HG03039 (cell line): Measurements from ENCODE around the gene PMIS2.
A peak's percentile ranks its signal among the peaks of the same experiment; 100 is the strongest.

Experiments used
- ATAC-seq: cut with Tn5 transposase; IDR thresholded peaks from one replicate; pipeline ENCODE4 v1.9.1; 2021; ENCODE audit warnings: mild to moderate bottlenecking, moderate library complexity; ENCODE audit not compliant: unreplicated experiment

The PMIS2 gene

GRCh38 chr19:35623327-35624010 is 37.5 kb downstream of the PMIS2 start:
- ATAC-seq: no peak

GRCh38 chr19:35628264-35628564 is 42.2 kb downstream of the PMIS2 start:
- no peak for ATAC-seq

DNA sequence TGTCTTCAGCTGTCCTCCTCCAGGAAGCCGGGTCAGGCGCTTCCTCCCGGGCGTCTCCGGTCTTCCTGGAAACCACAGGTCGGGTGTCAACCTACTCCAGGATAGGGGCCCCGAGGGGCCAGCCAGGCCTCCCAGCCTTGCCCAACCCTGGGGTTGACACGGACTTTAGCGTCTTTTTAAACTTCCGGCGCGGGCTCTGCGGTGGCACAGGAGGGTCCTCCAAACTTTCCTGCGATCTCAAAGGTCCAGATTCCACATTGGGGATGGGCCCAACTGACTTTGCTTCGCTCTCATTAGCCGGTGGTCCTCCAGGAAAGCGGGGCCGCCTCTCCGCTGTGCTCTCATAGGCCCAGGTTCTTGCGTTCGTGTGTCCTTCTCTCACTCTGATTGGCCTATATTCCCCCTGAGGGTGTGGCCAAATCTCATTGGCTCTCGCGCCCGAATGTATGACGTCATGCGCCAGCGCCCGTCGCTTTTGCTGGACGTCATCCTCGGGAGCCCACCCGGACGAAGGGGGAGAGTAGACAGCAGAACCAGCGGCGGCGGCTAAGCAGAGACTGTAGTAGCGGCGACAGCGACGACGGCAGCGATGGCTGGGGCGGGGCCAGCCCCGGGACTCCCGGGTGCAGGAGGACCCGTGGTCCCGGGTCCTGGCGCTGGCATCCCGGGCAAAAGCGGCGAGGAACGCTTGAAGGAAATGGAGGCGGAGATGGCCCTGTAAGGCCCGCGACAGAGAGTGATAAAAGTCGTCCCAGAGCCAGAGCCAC is 42.8 kb downstream of the PMIS2 start, which contains the start of gene RBM42:
Gene RBM42 (plus strand): TSS at position 472 of the 767 bp plus-strand sequence. CDS start 118 bp downstream, at position 590.
- ATAC-seq: peak; percentile 92

DNA sequence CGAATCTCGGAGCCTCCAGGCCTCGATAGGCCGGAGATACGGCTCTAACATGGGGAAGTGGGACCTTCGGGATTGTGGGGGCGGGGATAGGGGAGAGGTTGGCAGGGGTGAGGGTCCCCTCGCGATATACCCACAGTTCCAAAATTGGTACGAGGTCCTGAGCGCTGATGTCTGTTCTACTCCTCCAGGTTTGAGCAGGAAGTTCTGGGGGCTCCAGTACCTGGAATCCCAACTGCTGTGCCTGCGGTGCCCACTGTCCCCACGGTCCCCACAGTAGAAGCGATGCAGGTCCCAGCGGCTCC is 43.3 kb downstream of the PMIS2 start:
- no peak for ATAC-seq

GRCh38 chr19:35633727-35634440 is 47.9 kb downstream of the PMIS2 start:
- no peak for ATAC-seq

- ATAC-seq: no peak
Observed at GRCh38 chr19:35636651-35637050, 50.7 kb downstream of the PMIS2 start.
